GF-D8 (cell line): ENCODE measurements around the gene RNF133.

Experiments
- DNase-seq: peaks from one replicate; lab custom pipeline; 2025; lab: John Stamatoyannopoulos, UW

The RNF133 gene

DNA sequence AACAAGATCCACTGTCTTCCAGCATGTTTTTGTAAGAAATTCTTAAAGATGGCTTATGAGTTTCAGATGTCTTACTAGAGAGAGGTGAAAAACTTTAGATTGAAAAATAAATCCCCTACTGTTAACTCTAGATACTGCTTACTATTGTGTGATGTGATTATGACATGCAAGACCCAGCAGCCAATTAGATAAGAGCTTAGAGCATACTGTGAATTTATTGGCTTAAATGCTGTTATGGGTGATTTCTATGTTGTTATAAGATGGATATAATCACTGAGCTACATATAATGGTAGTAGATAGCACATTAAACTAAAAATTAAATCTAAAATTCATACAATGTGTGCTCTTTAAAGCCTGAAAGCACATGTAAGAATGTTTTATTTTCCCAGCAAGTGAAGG lies at the start of gene RNF133:
Gene RNF133, minus strand, starts transcription at position 101 of the 400 bp plus-strand sequence. CDS start 199 bp downstream, outside the sequence.
- DNase-seq, result no peak

DNA sequence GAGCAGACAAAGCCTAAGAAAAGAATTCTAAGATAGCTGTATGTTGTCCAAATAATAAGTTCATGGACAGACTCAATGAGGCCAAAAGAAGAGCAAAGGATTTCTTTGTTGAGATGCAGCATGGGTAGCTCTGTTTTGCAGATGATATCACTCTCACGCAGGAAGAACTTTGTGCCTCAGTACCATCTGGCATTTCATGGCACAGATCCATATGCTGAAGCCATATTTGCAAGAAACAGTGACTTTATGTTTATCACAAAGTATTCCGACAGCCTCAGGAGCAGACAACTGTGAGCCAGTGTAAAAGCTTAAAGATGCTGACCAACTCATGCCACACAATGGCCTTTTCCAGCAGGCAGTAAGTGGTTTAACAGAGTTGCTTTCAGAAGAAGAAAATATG lies 49.3 kb upstream of the RNF133 start:
- no peak for DNase-seq

GRCh38 chr7:122746948-122747347 lies 48.0 kb upstream of the RNF133 start:
- DNase-seq, result no peak

DNA sequence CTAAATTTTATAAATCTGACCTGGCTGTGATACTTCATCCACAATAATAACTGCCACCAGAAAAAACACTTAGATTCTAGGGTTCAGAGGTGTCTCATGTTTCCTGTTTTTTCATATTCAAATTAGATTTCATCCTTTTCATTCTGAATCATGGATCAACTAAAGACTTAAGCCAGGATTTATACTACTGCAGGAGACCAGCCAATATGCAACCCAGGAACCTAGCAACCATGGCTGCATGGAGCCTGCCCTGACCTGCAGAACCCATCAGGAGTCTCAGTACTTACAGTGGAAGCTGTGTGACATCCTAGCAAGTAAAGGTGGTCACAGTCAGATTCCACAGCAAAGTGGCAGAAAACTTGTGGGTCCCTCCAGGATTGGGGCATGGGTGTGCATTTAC lies 44.3 kb upstream of the RNF133 start:
- no peak for DNase-seq

DNA sequence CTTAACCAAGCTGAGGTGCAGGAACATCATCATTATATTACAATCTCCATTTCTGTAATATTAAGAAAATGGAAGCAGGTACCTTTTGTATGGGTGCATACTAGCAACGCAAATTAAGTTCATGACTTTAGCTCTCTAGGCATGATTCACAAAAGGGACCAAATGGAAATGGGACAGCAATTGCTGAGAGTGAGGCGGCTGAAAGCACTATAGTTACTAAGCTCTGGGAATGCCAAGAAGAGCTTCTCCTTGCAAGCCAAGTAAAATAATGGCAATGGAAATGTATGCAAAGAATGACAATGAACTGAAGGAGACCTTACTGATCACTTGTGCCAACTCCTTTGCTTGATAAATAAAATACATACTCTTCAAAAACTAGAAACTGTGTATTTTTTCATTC lies 40.0 kb upstream of the RNF133 start:
- no peak for DNase-seq

- DNase-seq, result no peak
These were observed 37.3 kb upstream of the RNF133 start for GRCh38 chr7:122736183-122736582.

DNA sequence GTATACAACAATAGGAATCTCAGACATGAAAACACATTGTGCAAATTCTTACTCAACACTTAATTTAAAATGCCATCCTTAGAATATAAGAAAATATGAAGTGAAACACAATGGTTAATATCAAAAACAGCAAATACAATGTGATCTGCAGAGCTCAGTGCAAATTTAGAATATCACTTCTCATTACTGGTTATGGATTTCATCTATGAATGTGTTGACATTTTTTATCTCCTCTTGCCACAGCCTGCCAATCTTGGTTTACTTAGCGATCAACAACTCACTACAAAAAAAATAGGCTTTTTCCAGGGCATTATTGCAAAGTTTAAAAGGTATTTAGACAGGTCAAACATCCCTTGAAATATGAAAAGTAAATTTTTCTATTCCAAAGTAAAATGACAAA lies 28.8 kb upstream of the RNF133 start:
- no peak for DNase-seq

- DNase-seq, result no peak
These were observed 28.4 kb upstream of the RNF133 start for GRCh38 chr7:122727354-122727753.

DNA sequence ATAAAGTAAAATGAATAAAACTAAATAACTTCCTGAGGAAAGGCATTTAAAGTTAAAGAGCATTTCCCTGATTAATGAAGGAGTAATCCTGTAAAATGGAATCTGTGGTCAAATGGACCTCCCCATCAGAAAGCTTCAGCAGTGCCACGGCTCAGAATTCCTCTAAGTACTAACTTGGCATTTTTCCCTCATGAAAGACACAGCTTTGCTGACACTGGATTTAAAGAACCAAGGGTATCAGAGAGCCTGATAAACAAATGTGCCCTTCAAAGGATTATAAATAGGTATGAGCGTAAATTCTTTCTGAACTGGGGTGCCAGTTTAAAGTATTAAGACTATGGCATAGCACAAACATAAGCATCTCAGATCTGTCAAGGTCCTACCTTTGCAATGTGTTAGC lies 28.0 kb upstream of the RNF133 start:
- DNase-seq, result no peak

- no peak for DNase-seq
These were observed 25.4 kb upstream of the RNF133 start for GRCh38 chr7:122724366-122724765.

- DNase-seq, result no peak
These were observed 20.2 kb upstream of the RNF133 start for GRCh38 chr7:122719010-122719578.

DNA sequence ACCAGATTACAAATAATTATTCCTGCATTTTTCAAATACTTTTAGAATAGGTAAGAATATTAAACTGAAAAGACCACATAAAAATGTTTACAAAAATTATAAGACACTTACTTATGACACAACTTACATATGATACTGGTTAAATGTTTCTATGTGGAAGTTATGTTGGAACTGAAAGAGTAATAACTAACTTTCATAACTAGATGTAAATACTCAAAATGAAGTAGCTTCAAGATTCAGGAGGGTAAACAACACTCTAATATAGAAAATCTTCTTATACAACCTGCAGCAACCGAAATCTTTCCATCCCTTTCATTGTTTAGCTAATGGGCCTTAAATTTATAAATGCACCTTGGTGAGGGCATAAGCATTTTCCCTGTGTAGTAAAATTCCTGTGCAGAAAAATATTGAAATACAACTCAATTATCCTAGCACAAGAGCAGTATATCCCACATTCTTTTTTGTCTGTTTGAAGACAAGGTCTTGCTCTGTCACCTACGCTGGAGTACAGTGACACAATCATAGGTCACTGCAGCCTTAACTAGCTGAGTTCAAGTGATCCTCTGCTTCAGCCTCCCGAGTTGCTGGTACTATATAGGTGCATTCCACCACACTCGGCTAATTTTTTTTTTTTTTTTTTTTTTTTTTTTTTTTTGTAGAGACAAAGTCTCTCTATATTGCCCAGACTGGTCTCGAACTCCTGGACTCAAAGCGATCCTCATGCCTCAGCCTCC lies 18.6 kb upstream of the RNF133 start:
- DNase-seq, result no peak

DNA sequence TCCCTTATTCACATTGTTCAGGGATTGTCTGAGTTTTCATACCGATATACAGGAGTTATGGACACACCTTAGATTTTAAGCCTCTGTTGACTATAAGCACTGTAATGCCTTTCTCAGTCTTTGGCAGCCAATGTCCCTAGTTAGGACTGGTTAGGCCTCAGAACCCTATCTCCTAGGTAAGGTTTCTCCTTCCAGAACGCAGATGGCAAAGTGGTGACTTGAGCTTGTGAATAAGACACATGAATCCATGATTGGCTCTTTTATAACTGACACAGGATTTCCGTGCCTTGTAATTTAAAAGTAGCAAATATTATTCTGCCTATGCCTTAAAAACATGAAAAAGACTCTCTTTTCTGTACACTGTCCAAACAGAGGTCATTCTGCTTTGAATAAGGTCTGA lies 16.3 kb upstream of the RNF133 start:
- no peak for DNase-seq

- no peak for DNase-seq
These were observed 12.0 kb upstream of the RNF133 start for GRCh38 chr7:122710916-122711315.

- no peak for DNase-seq
These were observed 11.2 kb upstream of the RNF133 start for GRCh38 chr7:122709930-122710646.

- DNase-seq, result no peak
These were observed 7.9 kb upstream of the RNF133 start for GRCh38 chr7:122706836-122707235.

- DNase-seq, result no peak
These were observed 4.1 kb upstream of the RNF133 start, which contains the start of gene RNF148 for GRCh38 chr7:122702872-122703510. Gene RNF148, minus strand, starts transcription at chr7:122702922. Its CDS starts 172 bp downstream, at chr7:122702750.

DNA sequence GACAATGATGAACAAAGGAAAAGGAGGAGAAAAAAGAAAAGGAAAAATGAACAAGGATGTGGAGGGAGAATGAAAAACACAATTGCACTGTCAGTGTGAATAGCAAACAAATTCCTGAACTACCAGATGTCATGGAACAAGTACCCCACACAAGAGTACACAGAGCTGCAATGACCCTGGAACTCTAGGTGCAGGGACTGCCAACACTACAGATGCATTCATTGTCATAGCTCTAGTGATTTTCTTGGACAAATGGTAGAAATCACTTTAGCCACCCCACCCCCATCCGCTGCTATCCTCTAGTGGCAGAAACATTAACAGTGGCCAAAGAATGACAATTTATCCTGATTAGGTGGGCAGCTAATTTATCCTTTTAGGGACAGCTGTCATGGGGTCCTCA lies 3.1 kb downstream of the RNF133 start:
- DNase-seq, result no peak

- no peak for DNase-seq
These were observed 4.2 kb downstream of the RNF133 start for GRCh38 chr7:122694697-122695096.

DNA sequence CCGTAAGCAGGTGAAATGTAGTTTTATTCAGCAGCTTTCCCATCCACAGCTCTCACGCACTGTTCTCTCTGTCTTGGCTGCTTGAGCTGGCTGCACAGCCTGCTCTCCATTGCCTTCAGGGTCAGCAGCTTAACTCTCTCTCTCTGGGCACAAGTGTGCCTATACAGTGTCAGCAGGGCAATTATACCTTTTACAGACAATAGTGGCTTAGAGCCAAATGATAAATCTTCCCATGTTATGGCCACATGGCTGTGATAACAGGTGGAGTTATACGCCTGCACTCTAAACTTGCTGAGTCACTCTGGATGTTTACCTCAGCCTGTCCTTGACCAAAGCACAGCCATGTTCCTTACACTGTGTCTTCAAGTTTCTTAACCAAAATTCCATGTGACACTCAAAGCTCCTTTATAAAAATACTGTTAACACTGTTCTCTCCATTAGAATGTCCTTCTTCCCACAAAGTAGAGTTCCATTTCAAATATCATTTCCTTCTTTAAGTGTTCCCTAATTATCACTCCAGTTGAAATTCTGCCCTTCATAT lies 6.1 kb downstream of the RNF133 start:
- no peak for DNase-seq

DNA sequence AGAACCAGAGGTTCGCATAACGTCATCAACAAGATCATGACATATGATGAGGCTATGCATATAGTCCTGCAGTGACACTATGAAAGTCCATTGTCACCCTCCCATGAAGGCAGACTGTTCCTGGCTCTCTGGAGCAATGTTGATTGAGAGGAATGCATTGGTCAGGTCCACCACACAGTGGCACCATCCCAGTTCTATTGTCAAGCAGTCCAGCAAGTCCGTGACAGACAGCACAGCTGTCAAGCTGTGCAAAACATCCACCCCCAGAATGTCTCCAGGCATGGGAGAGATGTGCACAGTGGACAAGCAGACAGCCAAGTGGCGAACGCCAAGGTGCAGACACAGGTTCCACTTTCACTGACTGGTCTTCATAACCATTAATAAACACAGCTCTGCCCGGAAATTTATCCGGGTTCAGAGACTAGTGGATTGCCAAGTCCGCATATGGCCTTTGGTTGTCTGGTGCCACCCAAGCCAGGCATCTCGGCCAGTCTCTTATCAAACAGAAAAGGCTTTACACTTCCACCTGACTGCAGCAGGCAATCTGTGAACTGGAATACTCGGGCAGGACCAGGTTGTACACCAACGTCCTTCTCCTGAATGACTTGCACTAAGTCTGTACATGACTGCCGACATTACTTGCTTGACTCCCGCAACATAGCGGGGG lies 7.2 kb downstream of the RNF133 start:
- no peak for DNase-seq
